ENCODE results near the gene LRP8. TPM values are rescaled to one million over a fixed set of nuclear protein-coding genes. Genes with fewer than 3 reads are reported as not detected.

Gene LRP8
- total RNA-seq, 1 donor from 2014 or later, result 21.1 TPM

DNA sequence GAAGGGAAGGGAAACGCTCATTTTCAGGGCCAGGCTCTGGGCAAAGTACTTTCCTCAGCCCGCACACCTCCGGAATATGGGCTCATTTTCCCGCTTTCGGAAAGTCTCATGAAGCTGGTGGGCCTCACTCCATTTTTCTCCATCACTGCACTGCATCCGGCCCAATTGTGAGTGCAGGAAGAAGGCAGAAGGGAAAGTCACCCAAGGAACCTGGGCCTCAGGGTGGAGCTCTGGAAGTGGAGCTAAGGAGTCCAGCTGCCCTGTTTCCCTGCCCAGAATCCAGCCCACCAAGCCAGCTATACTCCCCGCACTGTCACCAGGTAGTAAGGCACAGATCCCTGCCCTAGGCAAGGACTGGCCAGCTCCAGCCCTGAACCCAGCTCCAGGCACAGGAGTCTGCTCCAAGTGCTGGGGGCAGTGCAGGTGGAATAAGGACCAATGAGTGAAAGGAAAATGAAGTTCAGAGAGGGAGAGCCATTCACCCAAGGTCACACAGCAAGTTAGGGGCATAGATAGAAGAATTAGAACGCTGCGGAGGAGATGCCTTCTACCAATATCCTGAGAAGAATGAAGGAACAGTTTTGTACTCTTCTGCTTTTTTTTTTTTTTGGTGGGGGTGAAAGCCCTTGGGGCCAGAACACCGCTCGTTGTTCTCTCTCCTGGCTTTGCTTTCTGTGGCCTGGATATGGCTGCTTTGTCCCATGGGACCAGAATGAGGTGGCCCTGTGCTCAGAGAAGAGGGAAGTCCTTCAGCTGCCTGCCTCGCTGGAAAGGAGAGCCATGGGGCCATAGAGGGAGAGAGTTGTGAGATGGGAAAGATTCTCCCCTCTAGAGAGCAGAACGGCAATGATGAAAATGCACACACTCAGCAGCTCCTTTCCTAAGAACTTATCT, 10.0 kb downstream of the LRP8 start:
- H3K27ac ChIP-seq, result no peak overlapping the region
- TF ChIP-seq POLR2A (IDR thresholded peaks at IDR 0.05) (no peak), POLR2AphosphoS5 (IDR thresholded peaks at IDR 0.05; ENCODE audit: insufficient read depth in 1 of 2, low read depth in 1 of 2) (no peak)
- TF ChIP-seq, protein P1, sequence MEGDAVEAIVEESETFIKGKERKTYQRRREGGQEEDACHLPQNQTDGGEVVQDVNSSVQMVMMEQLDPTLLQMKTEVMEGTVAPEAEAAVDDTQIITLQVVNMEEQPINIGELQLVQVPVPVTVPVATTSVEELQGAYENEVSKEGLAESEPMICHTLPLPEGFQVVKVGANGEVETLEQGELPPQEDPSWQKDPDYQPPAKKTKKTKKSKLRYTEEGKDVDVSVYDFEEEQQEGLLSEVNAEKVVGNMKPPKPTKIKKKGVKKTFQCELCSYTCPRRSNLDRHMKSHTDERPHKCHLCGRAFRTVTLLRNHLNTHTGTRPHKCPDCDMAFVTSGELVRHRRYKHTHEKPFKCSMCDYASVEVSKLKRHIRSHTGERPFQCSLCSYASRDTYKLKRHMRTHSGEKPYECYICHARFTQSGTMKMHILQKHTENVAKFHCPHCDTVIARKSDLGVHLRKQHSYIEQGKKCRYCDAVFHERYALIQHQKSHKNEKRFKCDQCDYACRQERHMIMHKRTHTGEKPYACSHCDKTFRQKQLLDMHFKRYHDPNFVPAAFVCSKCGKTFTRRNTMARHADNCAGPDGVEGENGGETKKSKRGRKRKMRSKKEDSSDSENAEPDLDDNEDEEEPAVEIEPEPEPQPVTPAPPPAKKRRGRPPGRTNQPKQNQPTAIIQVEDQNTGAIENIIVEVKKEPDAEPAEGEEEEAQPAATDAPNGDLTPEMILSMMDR (IDR thresholded peaks at IDR 0.05), result no peak
- H3K9me3 ChIP-seq, result no peaks in the 10 kb centered on the region
- DNase-seq (ENCODE audit: extremely low spot score in 2 of 2), result no peak
- no peaks in the 10 kb centered on the region for H3K4me1 ChIP-seq
- no peak overlapping the region for H3K4me3 ChIP-seq
- H3K27me3 ChIP-seq, result no peaks in the 10 kb centered on the region
- no peaks in the 10 kb centered on the region for H3K36me3 ChIP-seq
- intact Hi-C loops (cut with DNase I), result no loop called here

DNA sequence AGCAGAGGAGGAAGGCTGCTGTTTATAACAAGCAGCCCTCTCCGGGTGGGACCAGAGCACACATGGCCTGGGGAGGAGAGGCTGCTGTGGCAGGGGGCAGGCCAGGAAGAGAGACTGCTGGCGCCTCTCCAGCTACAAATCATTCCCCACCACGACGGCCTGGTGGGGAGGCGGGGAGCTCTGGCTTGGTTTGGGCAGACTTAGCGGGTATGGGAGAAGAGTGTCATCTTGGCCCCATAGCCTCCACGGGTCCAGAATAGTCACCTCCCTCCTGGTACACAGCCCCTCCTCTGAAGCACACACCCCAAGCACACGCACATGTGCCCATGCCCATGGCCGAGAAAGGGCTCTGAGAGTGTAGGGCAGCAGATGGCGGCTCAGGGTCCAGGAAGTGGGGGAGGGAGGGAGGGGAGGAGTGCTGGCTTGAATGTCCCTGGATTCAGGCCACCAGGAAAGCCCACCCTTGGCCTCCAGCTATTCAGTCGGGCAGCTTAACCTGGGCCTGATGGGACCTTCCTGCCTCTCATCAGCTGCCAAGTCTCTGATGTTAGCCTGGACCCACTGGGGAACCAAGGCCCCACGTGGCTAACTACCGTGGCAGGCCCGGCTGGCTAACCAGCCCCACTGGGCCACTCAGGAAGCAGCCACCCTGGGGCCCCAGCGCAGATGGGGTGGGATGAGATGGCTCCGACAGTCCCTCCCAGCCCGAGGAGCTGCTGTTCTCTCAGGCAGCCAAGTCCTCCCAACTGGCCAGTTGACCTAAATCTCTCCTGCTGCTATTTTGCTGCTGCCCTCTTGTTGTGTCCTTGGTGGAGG, 10.9 kb downstream of the LRP8 start:
- Histone ChIP-seq H3K4me3 (no peak overlapping the region), H3K9me3 (no peaks in the 10 kb centered on the region), H3K36me3 (no peaks in the 10 kb centered on the region), H3K27ac (no peak overlapping the region), H3K27me3 (no peaks in the 10 kb centered on the region), H3K4me1 (no peaks in the 10 kb centered on the region)
- no peak for DNase-seq (ENCODE audit: extremely low spot score in 2 of 2)
- TF ChIP-seq, protein P1 (IDR thresholded peaks at IDR 0.05), result no peak
- TF ChIP-seq POLR2AphosphoS5 (IDR thresholded peaks at IDR 0.05; ENCODE audit: insufficient read depth in 1 of 2, low read depth in 1 of 2) (no peak), POLR2A (IDR thresholded peaks at IDR 0.05) (no peak)
- intact Hi-C loops (cut with DNase I), result no loop called here

DNA sequence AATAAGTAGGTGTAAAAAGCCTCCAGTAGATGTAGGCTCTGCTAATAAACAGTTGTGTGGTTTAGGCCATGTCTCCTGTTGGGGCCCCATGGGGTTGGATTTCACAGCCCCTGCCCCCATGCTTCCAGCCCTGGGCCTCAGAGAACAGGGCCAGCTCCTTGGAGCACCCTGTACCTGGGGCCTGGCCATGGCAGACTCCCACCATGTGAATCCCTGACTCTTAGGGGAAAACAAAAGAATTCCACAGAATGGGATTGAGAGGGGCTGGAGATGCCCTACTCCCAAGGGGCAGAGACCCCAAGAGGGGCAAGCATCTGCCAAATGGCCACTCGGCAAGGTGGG, 11.5 kb downstream of the LRP8 start:
- intact Hi-C loops (cut with DNase I), result no loop called here
- Histone ChIP-seq H3K9me3 (no peaks in the 10 kb centered on the region), H3K27me3 (no peaks in the 10 kb centered on the region), H3K4me3 (no peak overlapping the region), H3K4me1 (no peaks in the 10 kb centered on the region), H3K36me3 (no peaks in the 10 kb centered on the region), H3K27ac (no peak overlapping the region)
- DNase-seq (ENCODE audit: extremely low spot score in 2 of 2), result no peak
- TF ChIP-seq POLR2A (IDR thresholded peaks at IDR 0.05) (no peak), POLR2AphosphoS5 (IDR thresholded peaks at IDR 0.05; ENCODE audit: insufficient read depth in 1 of 2, low read depth in 1 of 2) (no peak)
- TF ChIP-seq, protein P1 (IDR thresholded peaks at IDR 0.05), result no peak

DNA sequence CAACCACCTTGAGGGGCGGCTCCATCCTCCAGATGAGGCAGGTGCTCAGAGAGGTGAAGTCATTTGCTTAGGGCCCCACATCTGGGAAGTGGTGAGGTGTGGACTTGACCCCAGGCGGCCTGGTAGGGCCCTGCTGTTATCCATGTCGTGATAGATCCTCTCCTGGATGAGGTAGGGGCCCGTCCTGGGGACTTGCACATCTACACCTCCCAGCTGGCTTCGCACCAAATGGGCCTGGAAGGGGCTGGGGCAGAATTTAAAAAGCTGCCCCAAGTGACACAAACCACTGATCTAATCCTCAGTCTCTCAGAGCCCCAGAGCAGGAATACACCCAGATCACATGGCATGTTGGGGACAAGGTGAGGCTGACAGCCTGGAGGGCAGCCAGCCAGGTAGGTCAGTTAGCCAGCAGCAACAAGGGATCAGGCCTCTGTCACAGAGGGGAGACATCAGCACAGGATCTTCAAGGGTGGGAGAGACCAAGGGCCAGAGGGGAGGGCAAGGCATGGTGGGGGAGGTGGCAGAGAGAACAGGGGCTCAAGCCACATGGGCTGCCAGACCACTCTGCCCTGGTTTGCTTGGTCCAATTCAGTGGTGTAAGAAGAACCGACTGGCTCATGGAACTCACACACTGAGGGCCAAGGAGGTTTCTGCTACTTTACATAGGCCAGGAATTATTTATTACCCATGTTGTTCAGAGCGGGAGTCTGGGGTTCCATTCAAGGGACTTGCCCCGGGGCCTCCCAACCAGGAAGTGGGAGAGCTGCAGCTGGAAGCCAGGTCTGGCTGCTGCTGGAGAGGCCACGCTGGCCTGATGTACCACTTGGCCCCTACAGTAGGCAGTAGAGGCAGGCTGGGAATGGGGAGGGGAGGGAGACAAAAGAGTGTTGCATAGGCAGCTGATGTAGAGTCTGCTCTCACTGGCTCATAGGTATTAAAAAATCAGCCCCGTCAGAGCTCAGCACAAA, 12.1 kb downstream of the LRP8 start:
- no peak for DNase-seq (ENCODE audit: extremely low spot score in 2 of 2)
- Histone ChIP-seq H3K27ac (no peak overlapping the region), H3K9me3 (no peaks in the 10 kb centered on the region), H3K4me1 (no peaks in the 10 kb centered on the region), H3K4me3 (no peak overlapping the region), H3K36me3 (no peaks in the 10 kb centered on the region), H3K27me3 (no peaks in the 10 kb centered on the region)
- TF ChIP-seq POLR2AphosphoS5 (IDR thresholded peaks at IDR 0.05; ENCODE audit: insufficient read depth in 1 of 2, low read depth in 1 of 2) (no peak), POLR2A (IDR thresholded peaks at IDR 0.05) (no peak)
- TF ChIP-seq, protein P1 (IDR thresholded peaks at IDR 0.05), result no peak
- intact Hi-C loops (cut with DNase I), result no loop called here
